Activated naive CD4-positive, alpha-beta T cell treated with anti-CD3 and anti-CD28 coated beads, Interleukin-2, amount 50 U/mL, for 72 hours (primary cell): ENCODE results near the gene PRR7. TPM values are rescaled to one million over a fixed set of nuclear protein-coding genes. Genes with fewer than 3 reads are reported as not detected.

ENCODE experiments used
- ATAC-seq, 2 donors: fragments of 150-1000 bp; cut with Tn5 transposase; 2 replicates each; pipeline ENCODE4 v1.10.0; 2021; ENCODE audit warnings: mild to moderate bottlenecking in 2 of 2, moderate library complexity in 2 of 2
- DNase-seq, 2 donors: peaks; one replicate each; pipeline ENCODE4 v3.0.0; 2021 to 2022; ENCODE audit warnings: low spot score in 2 of 2
- H3K27ac Mint-ChIP-seq, 2 donors: one replicate each; pipeline ENCODE4 v1.8.0; 2022; ENCODE audit warnings: mild to moderate bottlenecking in 2 of 2, mixed read lengths in 2 of 2
- H3K36me3 Mint-ChIP-seq, 2 donors: one replicate each; pipeline ENCODE4 v1.8.0; 2022; ENCODE audit warnings: mixed read lengths in 2 of 2
- H3K9me3 Mint-ChIP-seq, 2 donors: one replicate each; pipeline ENCODE4 v1.8.0; 2022; ENCODE audit warnings: mixed read lengths in 2 of 2
- total RNA-seq, 2 donors: library from RNA; stranded (reverse); gene quantifications; one replicate each; pipeline ENCODE4 v1.2.3, GENCODE V29; 2022

PRR7 gene
- total RNA-seq, 2 donors from 2014 or later: 4.1 to 11.4 TPM

- no peak overlapping the region for H3K27ac Mint-ChIP-seq
- no peaks in the 10 kb centered on the region for H3K36me3 Mint-ChIP-seq
- no peak for ATAC-seq
- H3K9me3 Mint-ChIP-seq: no peaks in the 10 kb centered on the region
- DNase-seq: no peak
These were observed 58.5 kb downstream of the PRR7 start for GRCh38 chr5:177505075-177505474.

Other genes starting within 250 kb of the PRR7 start
- gene RAB24, start 143.1 kb upstream of the PRR7 start, total RNA-seq: 10 to 100 TPM; 14.8 to 21.5 TPM
- 100 to 1,000 TPM; 161 to 206 TPM for gene PRELID1, start 143.0 kb upstream of the PRR7 start, total RNA-seq
- gene MXD3, start 134.9 kb upstream of the PRR7 start, total RNA-seq: 10 to 100 TPM; 31.4 to 73.9 TPM
- 100 to 1,000 TPM in 1 of 2 donors, 10 to 100 TPM in 1; 96.7 to 108 TPM for gene LMAN2, start 95.1 kb upstream of the PRR7 start, total RNA-seq
- 10 to 100 TPM; 22.0 to 77.6 TPM for gene RGS14, start 88.9 kb upstream of the PRR7 start, total RNA-seq
- under 1 TPM; 0.07 to 0.19 TPM for gene SLC34A1, start 62.4 kb upstream of the PRR7 start, total RNA-seq
- not detected for gene PFN3, start 46.2 kb upstream of the PRR7 start, total RNA-seq
- gene F12, start 37.2 kb upstream of the PRR7 start, total RNA-seq: 1 to 10 TPM; 2.2 to 9.8 TPM
- 100 to 1,000 TPM; 104 to 125 TPM for gene GRK6, start 20.1 kb upstream of the PRR7 start, total RNA-seq
- gene DBN1, start 26.8 kb downstream of the PRR7 start, total RNA-seq: 10 to 100 TPM in 1 of 2 donors, 1 to 10 TPM in 1; 5.5 to 20.2 TPM
- 10 to 100 TPM; 44.6 to 47.5 TPM for gene PDLIM7, start 50.8 kb downstream of the PRR7 start, total RNA-seq
- 10 to 100 TPM in 1 of 2 donors, 1 to 10 TPM in 1; 1.8 to 14.9 TPM for gene DOK3, start 63.0 kb downstream of the PRR7 start, total RNA-seq
- 100 to 1,000 TPM in 1 of 2 donors, 10 to 100 TPM in 1; 70.1 to 230 TPM for gene DDX41, start 70.1 kb downstream of the PRR7 start, total RNA-seq
- 100 to 1,000 TPM in 1 of 2 donors, 10 to 100 TPM in 1; 73.1 to 108 TPM for gene FAM193B, start 107.7 kb downstream of the PRR7 start, total RNA-seq
- 100 to 1,000 TPM in 1 of 2 donors, 10 to 100 TPM in 1; 94.0 to 114 TPM for gene TMED9, start 145.4 kb downstream of the PRR7 start, total RNA-seq
- 10 to 100 TPM in 1 of 2 donors, 1 to 10 TPM in 1; 3.8 to 19.8 TPM for gene B4GALT7, start 153.3 kb downstream of the PRR7 start, total RNA-seq